Stimulated activated CD8-positive, alpha-beta memory T cell treated with anti-CD3 and anti-CD28 coated beads, Interleukin-7, amount 100 ng/mL, for 24 hours (primary cell): Measurements from ENCODE around the gene BGN.

Source experiments
- DNase-seq: peaks from one replicate; pipeline ENCODE4 v3.0.0-alpha.2; 2020; ENCODE audit warnings: low read depth

The BGN gene

GRCh38 chrX:153494541-153495361 is at the start of gene BGN:
Gene BGN (plus strand): TSS chrX:153494980. CDS start chrX:153504632, 9,652 bp downstream.
- DNase-seq: no peak

GRCh38 chrX:153445106-153445855 is 49.5 kb upstream of the BGN start:
- no peak for DNase-seq

GRCh38 chrX:153445856-153446635 is 48.7 kb upstream of the BGN start, which contains the start of gene TREX2:
Gene TREX2 (minus strand): TSS chrX:153446056. CDS start chrX:153445430, 626 bp downstream.
- no peak for DNase-seq

GRCh38 chrX:153446636-153446936 is 48.2 kb upstream of the BGN start:
- DNase-seq: no peak

- DNase-seq: no peak
Measured at GRCh38 chrX:153446950-153447580, 47.7 kb upstream of the BGN start.

GRCh38 chrX:153447581-153447960 is 47.2 kb upstream of the BGN start:
- no peak for DNase-seq

- DNase-seq: no peak
Measured at GRCh38 chrX:153448556-153449367, 46.0 kb upstream of the BGN start.

GRCh38 chrX:153449368-153450113 is 45.2 kb upstream of the BGN start:
- DNase-seq: no peak

GRCh38 chrX:153450114-153450948 is 44.4 kb upstream of the BGN start:
- no peak for DNase-seq

- no peak for DNase-seq
Measured at GRCh38 chrX:153450949-153451277, 43.9 kb upstream of the BGN start.

- DNase-seq: no peak
Measured at GRCh38 chrX:153454901-153455550, 39.8 kb upstream of the BGN start.

GRCh38 chrX:153455571-153455970 is 39.2 kb upstream of the BGN start:
- no peak for DNase-seq

GRCh38 chrX:153456161-153456560 is 38.6 kb upstream of the BGN start:
- no peak for DNase-seq

- DNase-seq: no peak
Measured at GRCh38 chrX:153456704-153457103, 38.1 kb upstream of the BGN start.

GRCh38 chrX:153457136-153457825 is 37.5 kb upstream of the BGN start:
- DNase-seq: no peak

GRCh38 chrX:153457827-153458466 is 36.8 kb upstream of the BGN start:
- DNase-seq: no peak

GRCh38 chrX:153458476-153458875 is 36.3 kb upstream of the BGN start:
- DNase-seq: no peak

GRCh38 chrX:153459986-153460385 is 34.8 kb upstream of the BGN start:
- no peak for DNase-seq
